Erythroblast (primary cell): ENCODE measurements around the gene LCOR.

ENCODE experiments used
- GATA1 ChIP-seq: IDR thresholded peaks from 2 replicates; pipeline ENCODE4 v1.6.1; 2011; ENCODE audit warnings: low read depth, mild to moderate bottlenecking, control low read depth, low read length, moderate library complexity
- POLR2A ChIP-seq: IDR thresholded peaks from 2 replicates; pipeline ENCODE4 v1.6.1; 2011; ENCODE audit warnings: mild to moderate bottlenecking, low read length

DNA sequence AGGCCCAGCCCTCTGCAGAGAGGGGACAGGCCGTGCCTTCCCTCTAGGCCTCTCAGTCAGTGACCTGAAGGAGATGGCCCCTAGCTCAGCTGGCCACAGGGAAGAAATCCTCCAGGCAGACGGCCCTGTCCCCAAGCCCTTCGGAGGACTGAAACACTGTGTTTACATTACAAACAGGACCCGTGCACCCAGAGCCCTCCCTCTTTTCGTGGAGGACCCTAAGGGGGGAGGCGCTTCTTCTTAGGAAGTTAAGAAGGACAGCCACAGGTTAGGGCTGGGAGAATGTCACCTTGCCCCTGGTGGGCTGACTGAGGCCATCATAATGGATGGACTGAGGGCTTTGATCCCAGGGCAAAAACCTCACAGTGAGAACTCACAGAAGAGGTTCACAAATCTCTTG, 198.8 kb downstream of the LCOR start:
- no peak for TF ChIP-seq POLR2A
- TF ChIP-seq GATA1 = no peak
